ENCODE results near the gene ZMYND19.

GRCh38 chr9:137606005-137606621 is 15.8 kb upstream of the ZMYND19 start:
- no peak for TF ChIP-seq CTCF (IDR thresholded peaks at IDR 0.05; ENCODE audit: extremely low read depth in 1 of 2, insufficient read depth in 1 of 2, low read depth in 1 of 2, low read length in 2 of 2)
- no peak for TF ChIP-seq POLR2AphosphoS5 (IDR thresholded peaks at IDR 0.05; ENCODE audit: insufficient read depth, low read depth, low read length)
- no peak for TF ChIP-seq POLR2A (IDR thresholded peaks at IDR 0.05; ENCODE audit: low read depth, low read length)
- TF ChIP-seq EZH2 (IDR thresholded peaks at IDR 0.05; ENCODE audit: borderline replicate concordance, low read depth, low read length, severe bottlenecking), result no peak
- no peak for TF ChIP-seq FOS (IDR thresholded peaks at IDR 0.05; ENCODE audit: borderline replicate concordance, insufficient read depth, low read length)
- no peak for TF ChIP-seq JUN (IDR thresholded peaks at IDR 0.05; ENCODE audit: borderline replicate concordance, insufficient read depth, insufficient read length, low read depth)
- TF ChIP-seq MYC (IDR thresholded peaks at IDR 0.05; ENCODE audit: low read depth, low read length), result no peak
- TF ChIP-seq, protein P1, sequence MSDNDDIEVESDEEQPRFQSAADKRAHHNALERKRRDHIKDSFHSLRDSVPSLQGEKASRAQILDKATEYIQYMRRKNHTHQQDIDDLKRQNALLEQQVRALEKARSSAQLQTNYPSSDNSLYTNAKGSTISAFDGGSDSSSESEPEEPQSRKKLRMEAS (IDR thresholded peaks at IDR 0.05; ENCODE audit: insufficient read depth, insufficient read length), result no peak
- TF ChIP-seq GATA2 (IDR thresholded peaks at IDR 0.05; ENCODE audit: insufficient read depth, insufficient read length, low read depth, low read length), result no peak
